Measurements from ENCODE around the gene TLR10.

The TLR10 gene

DNA sequence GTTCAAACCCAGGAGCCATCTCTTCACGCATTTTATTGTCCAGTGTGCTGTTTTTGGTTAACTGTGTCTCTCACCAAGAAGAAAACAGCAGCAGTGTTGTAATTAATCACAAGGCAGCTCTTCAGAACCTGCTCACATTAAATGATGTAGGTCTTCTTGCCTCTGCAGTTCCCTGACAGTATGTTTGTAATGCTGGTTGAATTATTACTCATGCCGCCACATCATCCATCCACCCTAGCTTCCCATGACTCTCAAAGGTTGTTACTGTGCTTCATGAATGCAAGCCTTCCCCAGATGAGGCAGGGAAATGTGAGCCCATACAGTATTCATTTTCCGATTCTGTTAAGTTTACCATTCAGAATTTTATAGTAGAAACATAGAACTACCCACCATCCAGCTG lies 17.4 kb downstream of the TLR10 start:
- DNase-seq: no peak

DNA sequence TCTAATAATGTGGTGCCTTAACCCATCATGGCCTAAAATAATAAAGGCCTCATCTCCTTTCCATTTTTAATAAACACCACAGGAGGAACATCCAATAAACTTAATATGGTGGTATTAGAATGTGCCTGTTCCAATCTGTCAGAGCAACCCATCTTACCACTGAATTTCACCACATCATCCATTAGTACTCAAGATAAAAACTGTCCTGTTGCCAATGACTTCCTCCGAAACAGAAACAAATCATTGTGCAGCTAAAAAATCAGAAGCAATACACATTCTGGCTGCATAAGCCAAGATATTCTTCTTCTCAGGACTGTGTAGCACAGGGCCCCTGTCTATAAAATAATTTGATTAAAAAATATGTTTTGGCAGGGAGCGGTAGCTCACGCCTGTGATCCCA lies 18.5 kb downstream of the TLR10 start:
- no peak for DNase-seq

- DNase-seq: no peak
These were observed 20.2 kb downstream of the TLR10 start for GRCh38 chr4:38762560-38762959.

DNA sequence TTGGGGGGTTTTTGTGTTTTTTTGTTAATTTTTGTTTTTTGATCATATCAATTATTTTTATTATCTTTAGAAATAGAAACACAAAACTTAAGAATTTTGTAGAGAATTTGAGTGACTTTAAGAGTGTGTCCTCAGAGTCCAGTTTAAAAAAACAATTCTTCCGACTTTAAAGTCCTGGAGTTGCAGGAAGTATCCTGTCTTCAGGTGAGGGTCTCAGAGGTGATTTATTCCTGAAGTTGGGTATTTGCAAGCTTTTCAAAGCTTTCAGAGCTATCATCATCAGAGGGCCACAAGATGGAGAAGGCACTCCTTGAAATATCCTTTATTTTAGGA lies 23.0 kb downstream of the TLR10 start:
- no peak for DNase-seq

DNA sequence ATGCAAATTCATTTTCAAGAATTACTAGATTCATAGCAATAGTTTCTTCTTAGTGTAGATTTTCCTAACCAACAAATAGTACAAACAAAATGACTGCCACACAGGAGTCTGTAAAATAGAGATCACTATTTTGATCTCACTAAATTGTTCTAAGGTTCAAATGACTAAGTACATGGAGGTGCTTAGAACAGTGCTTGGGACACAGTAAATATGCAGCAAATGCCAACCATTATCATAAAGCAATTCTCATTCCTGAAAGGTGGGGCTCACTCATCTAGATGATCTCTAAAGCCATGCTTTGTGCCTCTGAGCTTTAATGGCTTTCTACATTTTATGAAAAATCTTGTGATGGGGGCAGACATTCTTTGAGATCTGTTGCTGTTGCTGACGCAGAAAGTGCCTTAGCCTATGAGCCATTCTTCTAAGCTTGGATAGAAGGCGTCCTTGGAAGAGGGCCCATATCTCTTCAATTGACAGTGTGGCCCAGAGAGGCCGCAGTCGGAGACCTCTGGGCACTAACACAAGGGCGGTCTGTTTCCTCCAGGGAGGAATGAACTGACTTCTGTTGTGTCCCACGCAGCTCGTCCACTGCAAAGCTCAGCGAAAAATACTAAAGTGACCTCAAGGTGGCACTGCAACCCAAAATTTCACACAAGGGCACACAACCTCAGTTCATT lies 23.5 kb downstream of the TLR10 start:
- DNase-seq: no peak

DNA sequence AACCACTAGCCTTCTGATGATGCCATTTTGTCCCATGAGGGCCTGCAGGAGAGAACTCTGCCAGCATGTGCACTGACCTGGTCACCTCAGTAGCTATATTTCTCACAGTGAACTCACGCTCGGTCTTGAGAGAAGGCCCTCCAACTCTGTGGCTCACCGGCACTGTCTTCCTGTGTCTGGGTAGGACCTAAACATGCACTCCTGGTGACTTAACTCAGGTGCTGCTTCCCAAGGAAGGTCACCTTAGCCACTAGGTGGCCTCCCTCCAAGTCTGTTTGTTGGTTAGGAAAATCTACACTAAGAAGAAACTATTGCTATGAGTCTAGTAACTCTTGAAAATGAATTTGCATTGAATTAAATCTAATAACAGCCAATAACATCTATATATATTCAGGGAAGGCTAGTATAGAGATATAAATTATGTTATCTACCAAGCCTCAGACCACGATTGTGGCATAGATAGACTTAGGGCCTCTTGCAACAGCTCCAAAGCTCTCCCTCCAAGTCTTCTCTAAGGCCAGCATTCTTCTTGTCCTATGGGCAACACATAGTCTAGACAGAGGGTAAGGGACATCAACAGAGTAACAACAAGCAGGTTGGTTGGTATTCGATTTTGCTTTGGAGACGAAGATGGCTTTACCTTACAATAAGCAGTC lies 24.7 kb downstream of the TLR10 start:
- DNase-seq: no peak

- no peak for DNase-seq
These were observed 29.6 kb downstream of the TLR10 start for GRCh38 chr4:38752941-38753806.

DNA sequence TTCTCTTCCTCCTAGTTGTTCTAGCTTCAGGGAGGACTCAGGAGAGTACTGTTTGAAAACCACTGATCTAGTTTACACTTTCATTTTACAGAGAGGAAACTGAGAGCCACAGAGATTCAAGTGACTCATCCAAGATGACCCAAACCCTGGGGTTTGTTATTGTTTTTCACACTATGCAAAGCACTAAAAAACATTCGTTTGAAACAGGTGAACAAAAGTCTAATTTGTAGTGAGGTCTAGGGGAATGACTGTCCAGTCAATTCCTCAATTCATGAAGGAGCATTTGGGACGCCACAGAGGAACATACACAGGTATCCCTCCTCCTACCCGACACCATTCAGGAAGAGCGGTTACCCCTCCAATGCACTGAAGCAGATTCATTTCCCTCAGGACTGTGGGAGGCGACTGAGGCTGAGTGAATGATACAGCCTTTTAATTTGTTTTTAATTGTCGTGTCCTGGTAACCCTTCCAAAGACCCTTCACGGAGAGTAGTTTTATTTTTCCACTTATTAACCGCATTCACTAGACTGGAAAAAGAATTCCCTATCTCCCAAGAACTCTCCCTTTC lies 30.3 kb downstream of the TLR10 start:
- DNase-seq: no peak

DNA sequence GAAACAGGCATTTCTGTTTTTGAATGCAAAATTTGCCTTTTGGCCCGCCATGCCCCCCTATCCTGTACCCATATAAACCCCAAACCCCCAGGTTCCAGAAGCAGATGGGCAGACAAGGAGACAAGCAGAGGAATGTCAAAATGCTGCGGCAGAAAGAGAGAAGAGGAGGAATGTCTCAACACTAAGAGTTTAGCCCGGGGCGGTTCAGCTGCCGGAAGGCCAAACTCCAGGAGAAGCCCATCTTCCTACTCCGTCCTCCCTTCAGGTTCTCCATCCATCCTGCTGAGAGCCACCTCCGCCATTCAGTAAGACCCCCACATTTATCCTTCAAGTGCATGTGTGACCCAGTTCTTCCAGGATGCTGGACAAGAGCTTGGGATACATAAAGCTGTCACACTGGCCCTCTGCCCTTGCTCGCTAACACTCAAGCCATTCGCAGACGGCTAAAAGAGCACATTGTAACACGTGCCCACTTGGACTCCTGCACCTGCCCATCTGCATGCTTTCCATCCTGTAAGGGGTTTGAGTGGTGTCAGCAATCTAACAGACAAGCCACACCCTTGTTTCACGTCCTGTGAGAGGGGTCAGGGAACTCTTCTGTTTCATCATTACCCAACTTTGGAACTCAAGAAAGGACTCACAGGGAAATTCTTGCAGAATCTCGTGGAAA lies 31.3 kb downstream of the TLR10 start:
- no peak for DNase-seq

DNA sequence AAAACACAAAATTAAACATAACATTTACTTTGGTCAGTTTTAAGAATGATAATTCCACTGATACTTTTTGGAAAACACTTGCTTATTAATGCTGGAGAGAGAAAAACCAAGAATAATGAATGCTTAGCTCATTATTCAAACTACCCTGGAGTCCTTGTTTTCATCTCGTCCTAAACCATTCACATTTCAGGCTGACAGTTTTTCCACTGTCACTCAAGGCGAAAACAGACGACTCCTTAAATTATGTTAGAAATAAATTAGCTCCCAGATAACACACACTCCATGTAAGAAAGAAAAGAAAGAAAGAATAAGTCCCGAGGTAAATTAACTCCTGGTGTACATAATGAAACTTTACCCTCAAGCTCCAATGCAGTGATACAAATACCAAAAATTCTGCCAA lies 33.5 kb downstream of the TLR10 start:
- no peak for DNase-seq

DNA sequence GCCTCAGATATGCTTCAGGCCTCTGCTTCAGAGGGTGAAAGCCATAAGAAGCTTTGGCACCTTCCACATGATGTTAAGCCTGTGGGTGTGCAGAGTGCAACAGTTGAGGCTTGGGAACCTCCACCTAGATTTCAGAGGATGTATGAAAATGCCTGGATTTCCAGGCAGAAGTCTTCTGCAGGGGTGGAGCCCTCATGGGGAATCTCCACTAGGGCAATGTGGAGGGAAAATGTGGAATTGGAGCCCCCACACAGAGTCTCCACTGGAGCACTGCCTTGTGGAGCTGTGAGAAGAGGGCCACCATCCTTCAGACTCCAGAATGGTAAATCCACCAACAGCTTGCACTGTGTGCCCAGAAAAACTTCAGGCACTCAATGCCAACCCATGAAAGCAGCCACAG lies 35.2 kb downstream of the TLR10 start:
- DNase-seq: no peak

DNA sequence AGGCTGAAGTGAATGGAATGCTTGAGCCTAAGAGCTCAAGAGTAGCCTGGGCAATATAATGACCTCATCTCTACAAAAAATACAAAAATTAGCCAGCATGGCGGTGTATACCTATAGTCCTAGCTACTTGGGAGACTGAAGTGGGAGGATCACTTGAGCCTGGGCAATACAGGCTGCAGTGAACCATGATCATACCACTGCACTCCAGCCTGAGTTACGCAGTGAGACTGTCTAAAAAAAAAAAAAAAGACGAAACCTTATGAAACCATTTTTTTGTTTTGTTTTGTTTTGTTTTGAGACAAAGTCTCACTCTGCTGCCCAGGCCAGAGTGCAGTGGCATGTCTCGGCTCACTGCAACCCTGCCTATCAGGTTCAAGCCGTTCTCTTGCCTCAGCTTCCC lies 36.9 kb downstream of the TLR10 start:
- DNase-seq: no peak

GRCh38 chr4:38743866-38744265 lies 38.9 kb downstream of the TLR10 start:
- no peak for DNase-seq

GRCh38 chr4:38740303-38740702 lies 42.5 kb downstream of the TLR10 start:
- DNase-seq: no peak

GRCh38 chr4:38738940-38739803 lies 43.6 kb downstream of the TLR10 start:
- DNase-seq: no peak

DNA sequence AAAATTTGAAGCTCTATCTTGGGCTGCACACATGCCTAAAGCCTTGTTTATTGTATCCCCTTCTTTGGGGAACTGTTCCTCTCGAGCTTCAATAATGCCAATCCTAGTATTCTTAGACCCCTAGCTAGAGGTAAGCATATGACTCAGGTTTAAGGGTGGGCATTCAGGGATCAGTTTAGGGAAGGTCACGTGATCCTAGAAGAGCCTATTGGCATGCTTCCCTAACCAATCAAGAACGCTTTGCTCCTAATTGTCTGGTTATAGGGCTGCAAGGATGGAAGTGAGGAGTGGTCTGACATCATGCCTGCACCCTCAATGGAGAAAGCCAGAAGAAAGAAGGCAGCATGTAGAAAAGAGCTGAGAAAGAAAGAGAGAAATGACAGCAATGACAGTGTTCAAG lies 46.9 kb downstream of the TLR10 start:
- DNase-seq: no peak

DNA sequence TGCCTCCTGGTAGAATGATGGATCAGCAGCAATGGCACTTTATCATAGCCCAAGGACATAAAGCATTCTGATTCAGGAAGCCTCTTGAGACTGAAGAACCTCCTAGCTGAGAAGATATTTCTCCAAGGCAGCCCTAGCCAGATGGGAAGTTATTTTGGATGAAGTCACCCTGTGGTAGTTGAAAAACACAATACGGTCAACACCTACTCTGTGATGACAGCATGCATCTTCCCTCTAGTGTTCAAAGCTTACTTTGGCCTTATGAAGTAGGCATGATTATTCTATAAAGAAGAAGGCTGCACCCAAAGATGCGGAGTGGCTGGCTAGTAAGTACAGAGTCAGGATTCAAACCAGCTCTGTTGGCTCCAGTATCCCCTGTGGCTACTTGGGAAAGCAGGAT lies 47.9 kb downstream of the TLR10 start:
- no peak for DNase-seq

- no peak for DNase-seq
These were observed 48.3 kb downstream of the TLR10 start for GRCh38 chr4:38734446-38734845.

GRCh38 chr4:38733663-38734062 lies 49.1 kb downstream of the TLR10 start:
- DNase-seq: no peak

- no peak for DNase-seq
These were observed 51.8 kb downstream of the TLR10 start for GRCh38 chr4:38730830-38731646.

GRCh38 chr4:38730493-38730829 lies 52.3 kb downstream of the TLR10 start:
- DNase-seq: no peak
